ENCODE results near the gene ZMPSTE24.
A peak's percentile ranks its signal among the peaks of the same experiment; 100 is the strongest.
"Not testable (repeated sequence)": the region's sequence is repeated elsewhere in the genome, so short reads cannot be mapped to it uniquely, and the experiment has no call there.

The ZMPSTE24 gene

GRCh38 chr1:40257688-40258444, at the start of gene ZMPSTE24:
Gene ZMPSTE24, plus strand, starts transcription at chr1:40258236. Its CDS starts 36 bp downstream, at chr1:40258272.
- DNase-seq (ENCODE audit: low read depth in 2 of 2): peak; percentile 95

- DNase-seq (ENCODE audit: low read depth in 2 of 2): no peak
These were observed 47.4 kb upstream of the ZMPSTE24 start for GRCh38 chr1:40210511-40211204.

- DNase-seq (ENCODE audit: low read depth in 2 of 2): no peak
These were observed 39.7 kb upstream of the ZMPSTE24 start for GRCh38 chr1:40218333-40218732.

GRCh38 chr1:40221471-40221905, 36.5 kb upstream of the ZMPSTE24 start:
- DNase-seq (ENCODE audit: low read depth in 2 of 2): not testable (repeated sequence)

GRCh38 chr1:40221977-40222772, 35.9 kb upstream of the ZMPSTE24 start:
- DNase-seq (ENCODE audit: low read depth in 2 of 2): no peak

GRCh38 chr1:40224040-40224439, 34.0 kb upstream of the ZMPSTE24 start:
- no peak for DNase-seq (ENCODE audit: low read depth in 2 of 2)

GRCh38 chr1:40226192-40226591, 31.8 kb upstream of the ZMPSTE24 start:
- DNase-seq (ENCODE audit: low read depth in 2 of 2): no peak

GRCh38 chr1:40232444-40232843, 25.6 kb upstream of the ZMPSTE24 start:
- DNase-seq (ENCODE audit: low read depth in 2 of 2): peak; percentile 60 to 66

- DNase-seq (ENCODE audit: low read depth in 2 of 2): no peak
These were observed 18.4 kb upstream of the ZMPSTE24 start for GRCh38 chr1:40239626-40240025.

- no peak for DNase-seq (ENCODE audit: low read depth in 2 of 2)
These were observed 17.6 kb upstream of the ZMPSTE24 start for GRCh38 chr1:40240390-40240789.

GRCh38 chr1:40241362-40241761, 16.7 kb upstream of the ZMPSTE24 start:
- no peak for DNase-seq (ENCODE audit: low read depth in 2 of 2)

- DNase-seq (ENCODE audit: low read depth in 2 of 2): no peak
These were observed 14.7 kb upstream of the ZMPSTE24 start for GRCh38 chr1:40243351-40243750.

GRCh38 chr1:40244138-40244744, 13.8 kb upstream of the ZMPSTE24 start:
- no peak for DNase-seq (ENCODE audit: low read depth in 2 of 2)

GRCh38 chr1:40245686-40246085, 12.3 kb upstream of the ZMPSTE24 start:
- no peak for DNase-seq (ENCODE audit: low read depth in 2 of 2)

- DNase-seq (ENCODE audit: low read depth in 2 of 2): no peak
These were observed 10.4 kb upstream of the ZMPSTE24 start, which contains the start of gene TMCO2 for GRCh38 chr1:40247655-40248054. Gene TMCO2, plus strand, starts transcription at chr1:40247937. Its CDS starts 57 bp downstream, at chr1:40247994.

GRCh38 chr1:40248412-40248811, 9.6 kb upstream of the ZMPSTE24 start:
- no peak for DNase-seq (ENCODE audit: low read depth in 2 of 2)

- DNase-seq (ENCODE audit: low read depth in 2 of 2): no peak
These were observed 6.6 kb upstream of the ZMPSTE24 start for GRCh38 chr1:40251456-40251855.

GRCh38 chr1:40252601-40253000, 5.4 kb upstream of the ZMPSTE24 start:
- DNase-seq (ENCODE audit: low read depth in 2 of 2): no peak

GRCh38 chr1:40255231-40255630, 2.8 kb upstream of the ZMPSTE24 start:
- no peak for DNase-seq (ENCODE audit: low read depth in 2 of 2)

GRCh38 chr1:40256401-40257084, 1.5 kb upstream of the ZMPSTE24 start:
- no peak for DNase-seq (ENCODE audit: low read depth in 2 of 2)

GRCh38 chr1:40257313-40257687, 736 bp upstream of the ZMPSTE24 start:
- peak in 1 of 2 donors; percentile 20 for DNase-seq (ENCODE audit: low read depth in 2 of 2)

All from stimulated activated CD4-positive, alpha-beta T cell treated with anti-CD3 and anti-CD28 coated beads, Interleukin-15, amount 100 ng/mL, for 48 hours (primary cell).